SHP77 (cell line): ENCODE measurements around the gene LRCH3.
"Not testable (repeated sequence)": the region's sequence is repeated elsewhere in the genome, so short reads cannot be mapped to it uniquely, and the experiment has no call there.

Experiments
- DNase-seq, 2 experiments: peaks; one replicate each; lab custom pipeline; 2025; lab: John Stamatoyannopoulos, UW

LRCH3 gene

GRCh38 chr3:197921429-197922275 lies 130.6 kb downstream of the LRCH3 start:
- not testable (repeated sequence) for DNase-seq

- DNase-seq = no peak
Observed at GRCh38 chr3:197926418-197926817, 135.4 kb downstream of the LRCH3 start.

DNA sequence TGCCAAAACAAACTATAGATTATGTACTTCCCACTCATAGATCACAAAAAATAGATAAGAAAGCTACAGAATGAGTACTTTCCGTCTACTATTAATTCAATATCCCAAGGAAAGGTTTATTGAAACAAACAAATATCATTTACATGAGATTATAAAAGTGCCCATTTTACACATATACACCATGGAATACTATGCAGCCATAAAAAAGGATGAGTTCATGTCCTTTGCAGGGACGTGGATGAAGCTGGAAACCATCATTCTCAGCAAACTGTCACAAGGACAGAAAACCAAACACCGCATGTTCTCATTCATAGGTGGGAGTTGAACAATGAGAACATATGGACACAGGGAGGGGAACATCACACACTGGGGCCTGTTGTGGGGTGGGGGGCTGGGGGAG lies 136.5 kb downstream of the LRCH3 start:
- not testable (repeated sequence) for DNase-seq

DNA sequence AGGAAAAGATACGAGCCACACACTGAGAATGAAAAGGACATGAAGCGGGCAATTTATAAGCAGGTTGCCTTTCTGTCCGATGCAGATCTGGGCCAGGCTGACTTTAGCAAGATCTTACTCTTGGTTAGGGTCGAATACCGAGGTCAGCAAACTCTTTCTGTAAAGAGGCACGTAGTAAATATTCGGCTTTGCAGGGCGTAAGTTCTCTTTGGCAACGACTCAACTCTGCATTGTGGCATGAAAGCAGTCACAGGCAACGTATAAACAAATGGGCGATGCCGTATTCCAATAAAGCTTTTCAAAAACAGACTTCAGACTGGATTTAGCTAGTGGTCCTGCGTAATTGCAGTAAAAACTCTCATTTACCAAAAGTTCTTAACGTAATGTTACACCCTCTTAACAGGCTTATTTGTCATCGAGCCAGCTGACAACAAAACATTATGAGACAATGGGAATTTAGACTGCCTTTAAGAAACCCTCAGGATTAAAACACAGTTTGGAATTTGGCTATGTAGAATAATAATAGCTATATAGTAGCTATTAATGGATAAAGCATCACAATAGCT lies 145.8 kb downstream of the LRCH3 start:
- DNase-seq = no peak
